Stimulated activated CD4-positive, alpha-beta T cell treated with anti-CD3 and anti-CD28 coated beads, Interleukin-15, amount 100 ng/mL, for 24 hours (primary cell): ENCODE measurements around the gene LRP1.

Experiments used
- DNase-seq: peaks from one replicate; pipeline ENCODE4 v3.0.0-alpha.2; 2020

LRP1 gene

GRCh38 chr12:57157588-57158173 lies 29.4 kb downstream of the LRP1 start:
- no peak for DNase-seq

- DNase-seq = no peak
These were observed 29.9 kb downstream of the LRP1 start for GRCh38 chr12:57158186-57158585.

DNA sequence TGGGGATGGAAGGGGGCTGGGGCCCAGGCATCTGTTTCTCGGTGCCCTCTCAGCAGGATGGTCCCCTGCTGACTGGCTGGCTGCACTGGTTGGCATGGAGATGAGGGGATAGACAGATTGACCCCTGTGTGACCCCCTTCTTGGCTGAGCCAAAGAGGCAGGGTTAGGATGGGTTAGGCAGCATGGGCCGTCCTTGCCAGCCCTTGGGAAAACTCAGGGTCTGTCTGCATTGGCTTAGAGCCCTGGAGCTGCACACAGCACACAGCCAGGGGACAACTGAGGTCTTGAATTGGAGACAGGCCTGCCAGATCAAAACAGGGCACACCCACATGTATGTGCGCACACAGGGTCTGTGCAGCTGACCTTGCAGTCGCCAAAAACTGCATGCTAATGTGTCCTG lies 30.4 kb downstream of the LRP1 start:
- no peak for DNase-seq

GRCh38 chr12:57159311-57159710 lies 31.0 kb downstream of the LRP1 start:
- no peak for DNase-seq

DNA sequence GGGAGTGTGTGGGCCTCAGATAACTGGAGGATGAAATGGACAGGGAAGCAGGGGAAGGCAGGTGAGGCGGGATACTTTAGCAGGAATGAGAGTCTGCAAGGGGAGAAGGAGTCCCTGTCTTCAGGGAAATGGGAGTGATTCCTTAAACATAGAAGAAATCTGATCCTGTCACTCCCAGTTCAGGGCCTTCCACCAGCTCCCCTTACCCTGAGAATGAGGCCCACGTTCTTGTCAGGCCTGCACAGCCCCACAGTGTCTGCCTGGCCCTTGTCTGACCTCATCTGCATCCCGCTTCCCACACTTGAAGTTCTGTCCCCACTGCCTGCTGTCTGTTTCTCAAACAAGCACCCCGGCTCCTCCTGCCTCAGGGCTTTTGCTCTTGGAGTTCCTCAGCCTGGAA lies 31.8 kb downstream of the LRP1 start:
- DNase-seq = no peak

DNA sequence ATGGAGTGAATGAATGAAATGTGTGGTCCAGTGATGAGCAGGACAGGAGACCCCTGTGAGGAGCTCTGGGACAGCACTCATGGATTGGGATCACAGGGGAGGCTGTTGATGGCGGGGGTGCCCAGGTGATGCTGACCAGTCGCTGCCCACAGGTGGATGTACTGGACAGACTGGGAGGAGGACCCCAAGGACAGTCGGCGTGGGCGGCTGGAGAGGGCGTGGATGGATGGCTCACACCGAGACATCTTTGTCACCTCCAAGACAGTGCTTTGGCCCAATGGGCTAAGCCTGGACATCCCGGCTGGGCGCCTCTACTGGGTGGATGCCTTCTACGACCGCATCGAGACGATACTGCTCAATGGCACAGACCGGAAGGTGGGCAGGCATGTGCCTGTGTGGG lies 32.5 kb downstream of the LRP1 start:
- no peak for DNase-seq

- DNase-seq = no peak
These were observed 33.2 kb downstream of the LRP1 start for GRCh38 chr12:57161491-57161890.

- no peak for DNase-seq
These were observed 34.4 kb downstream of the LRP1 start for GRCh38 chr12:57162553-57163125.

DNA sequence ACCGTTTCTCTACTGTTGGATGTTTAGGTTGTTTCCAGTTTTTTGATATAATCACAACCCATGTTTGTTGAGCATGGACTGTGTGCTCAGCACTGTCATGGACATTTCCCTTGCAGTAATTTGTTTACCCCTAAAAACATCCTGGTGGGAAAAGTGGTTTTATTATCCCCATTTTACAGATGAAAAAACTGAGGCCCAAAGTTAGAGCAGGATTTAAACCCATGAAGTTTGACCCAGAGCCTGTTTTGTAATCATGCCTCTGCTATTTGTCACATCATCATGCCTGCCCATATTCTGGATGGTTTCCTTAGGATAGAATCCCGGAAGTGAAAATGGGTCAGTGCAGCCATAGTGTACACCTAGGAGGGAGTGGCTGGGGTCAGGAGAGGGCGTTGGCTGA lies 36.2 kb downstream of the LRP1 start:
- DNase-seq = no peak

- DNase-seq = no peak
These were observed 36.8 kb downstream of the LRP1 start for GRCh38 chr12:57164966-57165625.

DNA sequence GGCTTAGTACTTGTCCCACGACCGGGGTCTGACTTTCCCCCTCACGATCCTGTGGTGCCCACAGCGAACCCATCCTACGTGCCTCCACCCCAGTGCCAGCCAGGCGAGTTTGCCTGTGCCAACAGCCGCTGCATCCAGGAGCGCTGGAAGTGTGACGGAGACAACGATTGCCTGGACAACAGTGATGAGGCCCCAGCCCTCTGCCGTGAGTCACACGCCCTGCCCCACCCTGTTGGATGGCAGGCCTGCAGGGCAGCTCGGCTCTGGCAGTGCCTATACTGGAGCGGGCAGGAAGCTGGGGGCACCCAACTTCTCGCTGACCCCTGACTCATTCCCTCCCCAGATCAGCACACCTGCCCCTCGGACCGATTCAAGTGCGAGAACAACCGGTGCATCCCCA lies 37.5 kb downstream of the LRP1 start:
- no peak for DNase-seq

DNA sequence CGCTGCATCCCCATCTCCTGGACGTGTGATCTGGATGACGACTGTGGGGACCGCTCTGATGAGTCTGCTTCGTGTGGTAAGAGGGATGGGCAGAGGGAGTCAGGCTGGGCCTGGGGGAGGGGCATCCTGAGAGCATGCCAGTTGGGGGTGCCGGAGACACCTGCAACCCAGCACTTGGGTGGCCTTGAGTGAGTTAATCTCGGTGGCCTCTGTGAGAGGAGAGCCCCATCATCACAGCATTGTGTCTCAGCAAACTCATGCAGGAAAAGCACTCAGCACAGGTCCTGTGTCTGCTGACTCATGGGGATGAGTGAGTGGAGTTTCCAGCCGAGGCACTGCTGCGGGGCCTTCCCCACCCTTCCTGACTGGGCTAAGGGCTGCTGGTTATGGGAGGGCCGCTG lies 38.7 kb downstream of the LRP1 start:
- peak; percentile 74 for DNase-seq

GRCh38 chr12:57168058-57168457 lies 39.8 kb downstream of the LRP1 start:
- DNase-seq = no peak

DNA sequence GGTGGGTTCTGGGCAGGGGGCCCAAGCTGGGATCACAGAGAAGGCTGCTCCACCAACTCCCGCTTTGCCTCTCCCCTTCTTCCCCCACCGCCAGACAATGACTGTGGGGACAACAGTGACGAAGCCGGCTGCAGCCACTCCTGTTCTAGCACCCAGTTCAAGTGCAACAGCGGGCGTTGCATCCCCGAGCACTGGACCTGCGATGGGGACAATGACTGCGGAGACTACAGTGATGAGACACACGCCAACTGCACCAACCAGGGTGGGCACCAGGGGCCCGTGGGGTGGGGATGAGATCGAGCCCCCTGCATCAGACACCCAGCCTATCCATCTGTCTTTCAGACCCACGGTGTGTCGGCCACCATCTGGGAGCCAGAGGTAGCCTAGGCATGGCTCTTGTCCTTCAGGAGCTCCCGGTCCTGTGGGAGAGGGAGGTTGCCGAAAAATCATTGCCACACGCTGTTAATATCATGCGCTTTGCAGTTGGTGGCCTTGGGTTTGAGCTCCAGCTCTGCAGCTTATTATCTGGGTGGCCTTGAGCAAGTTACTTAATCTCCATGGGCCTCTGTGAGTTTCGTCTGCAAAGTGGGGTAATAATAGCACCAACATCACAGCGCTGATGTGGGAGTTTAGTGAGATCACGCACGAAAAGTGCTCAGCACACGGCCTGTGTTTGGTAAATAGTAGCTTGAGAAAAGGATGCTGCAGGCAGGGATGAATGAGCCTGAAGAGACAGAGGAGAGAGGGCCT lies 40.9 kb downstream of the LRP1 start:
- no peak for DNase-seq

DNA sequence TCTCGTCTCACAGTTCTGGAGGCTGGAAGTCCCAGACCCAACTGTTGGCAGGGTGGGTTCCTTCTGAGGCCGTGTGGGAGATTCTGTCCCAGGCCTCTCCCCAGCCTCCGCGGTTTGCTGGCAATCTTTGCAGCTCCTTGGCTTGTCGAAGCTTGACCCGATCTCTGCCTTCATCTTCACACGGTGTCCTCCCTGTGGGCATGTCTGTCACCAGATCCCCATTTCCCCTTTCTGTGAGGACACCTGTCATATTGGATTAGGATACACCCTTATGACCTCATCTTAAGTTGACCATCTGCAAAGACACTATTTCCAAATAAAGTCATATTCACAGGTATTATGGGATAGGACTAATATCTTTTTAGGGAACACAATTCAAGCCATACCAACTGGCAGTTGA lies 41.7 kb downstream of the LRP1 start:
- DNase-seq = no peak

- DNase-seq = no peak
These were observed 42.1 kb downstream of the LRP1 start for GRCh38 chr12:57170408-57170807.

- DNase-seq = no peak
These were observed 42.6 kb downstream of the LRP1 start for GRCh38 chr12:57170927-57171326.

- DNase-seq = no peak
These were observed 43.4 kb downstream of the LRP1 start for GRCh38 chr12:57171668-57172067.

GRCh38 chr12:57173089-57173488 lies 44.8 kb downstream of the LRP1 start:
- peak; percentile 41 for DNase-seq

DNA sequence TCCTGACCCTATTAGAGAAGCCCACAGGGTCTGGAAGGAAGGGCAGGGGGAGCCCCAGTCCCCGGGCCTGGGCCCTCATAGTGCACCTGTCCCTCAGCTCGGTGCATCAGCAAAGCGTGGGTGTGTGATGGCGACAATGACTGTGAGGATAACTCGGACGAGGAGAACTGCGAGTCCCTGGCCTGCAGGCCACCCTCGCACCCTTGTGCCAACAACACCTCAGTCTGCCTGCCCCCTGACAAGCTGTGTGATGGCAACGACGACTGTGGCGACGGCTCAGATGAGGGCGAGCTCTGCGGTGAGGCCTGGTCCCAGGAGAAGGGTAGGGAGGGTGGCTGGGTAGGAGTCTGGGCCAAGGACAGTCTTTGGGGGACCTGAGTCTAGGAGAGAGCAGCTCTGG lies 45.4 kb downstream of the LRP1 start:
- no peak for DNase-seq

DNA sequence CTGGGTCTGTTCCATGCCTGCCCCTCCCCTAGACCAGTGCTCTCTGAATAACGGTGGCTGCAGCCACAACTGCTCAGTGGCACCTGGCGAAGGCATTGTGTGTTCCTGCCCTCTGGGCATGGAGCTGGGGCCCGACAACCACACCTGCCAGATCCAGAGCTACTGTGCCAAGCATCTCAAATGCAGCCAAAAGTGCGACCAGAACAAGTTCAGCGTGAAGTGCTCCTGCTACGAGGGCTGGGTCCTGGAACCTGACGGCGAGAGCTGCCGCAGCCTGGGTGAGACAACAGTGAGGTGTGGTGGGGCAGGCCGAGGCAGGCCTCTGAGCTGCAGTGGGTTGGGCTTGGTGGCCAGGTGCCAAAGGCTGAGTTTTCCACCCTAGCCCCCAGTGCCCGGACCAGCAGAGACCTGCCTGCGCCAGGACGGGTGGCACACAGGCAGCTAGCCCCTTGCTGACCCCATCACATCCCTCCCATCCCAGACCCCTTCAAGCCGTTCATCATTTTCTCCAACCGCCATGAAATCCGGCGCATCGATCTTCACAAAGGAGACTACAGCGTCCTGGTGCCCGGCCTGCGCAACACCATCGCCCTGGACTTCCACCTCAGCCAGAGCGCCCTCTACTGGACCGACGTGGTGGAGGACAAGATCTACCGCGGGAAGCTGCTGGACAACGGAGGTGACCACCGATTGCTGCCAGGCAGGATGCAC lies 47.3 kb downstream of the LRP1 start:
- peak; percentile 69 for DNase-seq

DNA sequence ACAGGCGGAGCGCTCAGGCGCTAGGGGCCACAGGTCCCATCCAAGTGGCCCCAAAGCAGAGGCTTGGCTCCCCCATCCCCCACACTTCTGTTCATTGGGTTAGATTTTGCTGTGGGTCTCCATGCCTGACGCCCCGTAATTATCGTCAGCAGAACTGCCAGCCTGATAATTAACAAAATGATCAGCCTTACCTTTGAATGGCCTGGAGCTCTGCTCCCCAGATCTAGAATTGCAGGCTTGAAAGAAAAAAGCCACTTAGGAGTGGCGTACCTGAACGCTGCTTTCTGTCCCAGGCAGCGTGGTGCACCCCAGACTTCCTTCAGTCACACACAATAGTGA lies 47.8 kb downstream of the LRP1 start:
- DNase-seq = no peak

DNA sequence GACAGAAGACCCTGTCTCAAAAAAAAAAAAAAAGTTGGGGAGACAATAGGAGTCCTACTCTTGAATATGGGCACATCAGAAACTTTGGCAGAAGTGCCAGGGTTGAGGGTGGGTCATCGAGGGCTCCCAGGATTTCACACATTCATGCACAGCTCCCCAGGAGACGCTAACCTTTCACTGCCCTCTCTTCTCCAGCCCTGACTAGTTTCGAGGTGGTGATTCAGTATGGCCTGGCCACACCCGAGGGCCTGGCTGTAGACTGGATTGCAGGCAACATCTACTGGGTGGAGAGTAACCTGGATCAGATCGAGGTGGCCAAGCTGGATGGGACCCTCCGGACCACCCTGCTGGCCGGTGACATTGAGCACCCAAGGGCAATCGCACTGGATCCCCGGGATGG lies 48.6 kb downstream of the LRP1 start:
- no peak for DNase-seq

GRCh38 chr12:57177354-57177753 lies 49.1 kb downstream of the LRP1 start:
- DNase-seq = no peak
